HG03103 (cell line): ENCODE data around the gene FOXL3.
"Not testable (repeated sequence)": the region's sequence is repeated elsewhere in the genome, so short reads cannot be mapped to it uniquely, and the experiment has no call there.

ENCODE experiments used
- ATAC-seq: cut with Tn5 transposase; IDR thresholded peaks from one replicate; pipeline ENCODE4 v1.9.1; 2021; ENCODE audit warnings: low read depth; ENCODE audit not compliant: unreplicated experiment

Gene FOXL3

DNA sequence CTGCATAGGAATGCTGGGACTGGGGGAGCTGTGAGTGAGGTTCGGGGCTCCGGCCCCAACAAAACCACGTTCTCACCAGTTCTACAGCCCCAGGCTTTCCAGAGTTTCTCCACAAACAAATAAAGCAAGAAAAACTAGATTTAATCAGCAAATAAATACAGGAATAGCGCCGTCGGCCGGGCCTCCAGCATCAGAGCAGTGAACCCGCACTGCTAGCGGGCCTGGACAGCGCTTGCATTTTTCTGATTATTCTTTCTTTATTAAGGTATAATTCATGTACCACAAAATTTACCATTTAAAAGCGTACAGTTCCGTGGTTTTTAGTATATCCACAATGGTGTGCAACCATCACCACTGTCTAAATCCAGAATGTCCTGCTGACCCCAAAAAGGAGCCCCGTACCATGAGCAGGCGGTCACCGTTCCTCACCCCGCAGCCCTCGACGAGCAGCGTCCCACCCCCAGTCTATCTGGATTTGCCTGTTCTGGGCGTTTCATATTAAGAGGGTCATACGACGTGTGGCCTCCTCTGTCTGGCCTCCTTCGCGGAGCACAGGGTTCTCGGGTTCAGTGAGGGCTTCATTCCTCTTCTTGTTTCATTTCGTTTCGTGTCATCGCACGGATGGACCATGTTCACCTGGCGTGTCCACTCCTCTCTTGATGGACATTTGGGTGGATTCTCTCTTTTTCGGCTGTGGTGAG is 35.5 kb upstream of the FOXL3 start:
- ATAC-seq = no peak

DNA sequence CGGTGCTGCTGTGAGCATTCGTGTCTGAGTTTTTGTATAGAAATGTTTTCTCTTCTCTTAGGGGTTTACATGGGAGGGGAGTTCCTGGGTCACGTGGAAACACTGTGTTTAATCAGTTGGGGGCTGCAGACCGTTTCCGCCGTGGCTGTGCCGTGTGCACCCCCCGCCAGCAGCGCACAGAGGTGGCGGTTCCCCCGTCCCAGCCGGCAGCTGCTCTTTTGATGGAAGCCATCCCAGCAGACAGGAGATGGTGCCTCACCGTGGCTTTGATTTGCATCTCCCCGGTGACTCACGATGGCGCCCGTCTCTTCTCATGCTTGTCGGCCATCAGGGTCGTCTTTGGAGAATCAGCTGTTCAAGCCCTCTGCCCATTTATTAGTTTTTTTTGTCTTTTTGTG is 34.9 kb upstream of the FOXL3 start:
- no peak for ATAC-seq

DNA sequence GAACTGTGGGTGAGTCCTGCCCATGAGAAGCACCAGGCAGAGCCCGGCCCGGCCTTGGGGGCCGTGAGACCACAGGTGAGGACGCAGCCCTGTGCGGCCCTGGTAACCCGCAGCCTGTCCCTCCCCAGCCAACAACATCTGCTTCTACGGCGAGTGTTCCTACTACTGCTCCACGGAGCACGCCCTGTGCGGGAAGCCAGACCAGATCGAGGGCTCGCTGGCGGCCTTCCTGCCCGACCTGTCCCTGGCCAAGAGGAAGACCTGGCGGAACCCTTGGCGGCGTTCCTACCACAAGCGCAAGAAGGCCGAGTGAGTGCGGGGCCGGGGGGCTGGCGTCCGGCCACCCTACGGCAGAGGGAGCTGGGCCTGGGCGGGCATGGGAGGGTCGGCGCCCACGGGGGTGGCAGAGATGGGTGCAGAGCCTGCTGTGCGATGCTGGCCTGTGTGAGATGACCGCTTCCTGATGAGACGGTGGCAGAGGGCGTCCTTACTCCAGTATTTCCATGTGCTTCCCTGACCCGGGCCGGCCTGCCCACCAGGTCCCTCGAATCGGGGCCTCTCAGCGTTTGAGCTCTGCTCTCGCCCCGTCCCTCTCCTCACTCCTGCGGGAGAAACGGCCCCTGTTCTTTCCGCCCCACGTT is 34.1 kb upstream of the FOXL3 start:
- ATAC-seq = no peak

DNA sequence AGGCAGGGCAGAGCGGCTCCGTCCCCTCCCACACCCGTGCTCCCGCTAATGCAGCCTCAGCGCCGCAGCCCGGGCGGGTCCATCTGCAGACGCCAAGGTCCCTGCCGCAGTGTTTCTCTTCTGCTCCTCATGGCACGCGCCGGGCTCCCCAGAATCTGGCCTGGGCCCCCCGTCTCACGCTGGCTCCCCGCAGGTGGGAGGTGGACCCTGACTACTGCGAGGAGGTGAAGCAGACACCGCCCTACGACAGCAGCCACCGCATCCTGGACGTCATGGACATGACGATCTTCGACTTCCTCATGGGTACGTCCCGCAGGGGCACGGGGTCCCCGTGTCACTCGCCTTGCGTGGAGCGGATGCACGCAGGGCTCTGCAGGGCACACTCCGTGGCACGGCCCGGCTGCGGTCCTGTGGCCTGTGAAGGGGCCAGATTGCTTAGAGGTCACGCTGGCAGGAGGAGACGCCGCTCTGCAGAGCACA is 33.5 kb upstream of the FOXL3 start:
- no peak for ATAC-seq

DNA sequence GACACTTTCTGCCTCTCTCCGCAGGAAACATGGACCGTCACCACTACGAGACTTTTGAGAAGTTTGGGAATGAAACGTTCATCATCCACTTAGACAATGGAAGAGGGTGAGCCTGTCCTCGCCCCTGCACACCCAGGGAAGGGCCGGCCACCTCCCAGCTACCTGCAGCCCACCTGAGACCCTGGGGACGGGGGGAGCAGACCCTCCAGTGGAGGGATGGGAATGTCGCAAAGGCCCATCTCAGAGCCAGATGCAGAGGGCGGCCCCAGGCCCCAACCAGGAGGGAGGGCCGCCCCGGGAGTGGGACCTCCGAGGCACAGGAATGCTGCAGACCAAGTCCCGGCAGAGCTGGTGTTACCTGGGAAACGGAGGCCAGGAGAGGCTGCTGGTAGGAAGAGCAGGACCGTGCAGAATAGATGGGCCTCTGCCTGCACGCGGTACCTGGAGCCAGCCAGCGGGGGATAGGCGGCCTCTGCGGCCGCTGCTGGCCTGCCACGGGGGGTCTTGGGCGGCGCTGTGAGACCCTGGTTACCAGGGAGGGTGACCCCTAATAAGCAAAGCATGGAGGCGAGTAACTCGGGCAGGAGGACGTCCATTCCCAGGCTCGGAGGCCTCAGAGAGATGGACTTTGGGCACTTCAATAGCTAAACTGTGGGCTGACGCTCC is 32.9 kb upstream of the FOXL3 start:
- no peak for ATAC-seq

DNA sequence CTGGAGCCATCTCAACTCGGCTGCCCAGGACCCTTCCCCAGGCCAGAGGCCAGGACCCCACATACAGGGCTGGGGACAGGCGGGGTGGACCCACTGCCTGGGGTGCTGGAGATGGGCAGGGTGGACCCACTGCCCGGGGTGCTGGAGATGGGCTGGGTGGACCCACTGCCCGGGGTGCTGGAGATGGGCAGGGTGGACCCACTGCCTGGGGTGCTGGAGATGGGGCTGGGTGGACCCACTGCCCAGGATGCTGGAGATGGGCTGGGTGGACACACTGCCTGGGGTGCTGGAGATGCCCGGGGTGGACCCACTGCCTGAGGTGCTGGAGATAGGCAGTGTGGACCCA is 32.4 kb upstream of the FOXL3 start:
- no peak for ATAC-seq

DNA sequence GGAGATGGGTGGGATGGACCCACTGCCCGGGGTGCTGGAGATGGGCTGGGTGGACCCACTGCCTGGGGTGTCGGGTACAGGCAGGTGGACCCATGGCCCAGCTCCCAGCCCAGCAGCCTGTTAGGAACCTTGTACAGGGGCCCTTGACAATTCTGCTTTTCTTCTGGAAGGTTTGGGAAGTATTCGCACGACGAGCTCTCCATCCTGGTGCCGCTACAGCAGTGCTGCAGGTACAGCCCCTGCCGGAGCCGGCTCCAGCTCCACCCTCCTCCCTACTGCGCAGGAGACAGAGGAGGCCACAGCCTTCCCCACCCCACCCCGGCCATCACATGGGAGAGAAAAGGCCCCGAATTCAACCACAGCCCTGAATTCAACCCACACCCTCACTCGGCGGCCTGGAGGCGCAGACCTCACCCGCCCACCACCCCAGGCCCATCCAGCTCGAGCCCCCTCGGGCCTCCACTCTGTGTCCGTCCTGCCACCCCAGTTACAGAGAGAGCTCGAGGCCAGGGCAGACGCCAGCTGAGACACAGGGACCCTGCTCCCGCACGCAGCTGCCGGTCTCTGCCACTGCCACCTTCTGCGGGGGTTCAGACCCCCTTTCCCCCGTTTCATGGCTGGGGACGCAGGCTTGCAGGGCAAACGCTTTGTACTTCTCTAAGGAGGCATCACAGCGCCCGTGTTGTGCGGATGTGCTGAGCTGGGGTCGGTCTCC is 31.3 kb upstream of the FOXL3 start:
- no peak for ATAC-seq

DNA sequence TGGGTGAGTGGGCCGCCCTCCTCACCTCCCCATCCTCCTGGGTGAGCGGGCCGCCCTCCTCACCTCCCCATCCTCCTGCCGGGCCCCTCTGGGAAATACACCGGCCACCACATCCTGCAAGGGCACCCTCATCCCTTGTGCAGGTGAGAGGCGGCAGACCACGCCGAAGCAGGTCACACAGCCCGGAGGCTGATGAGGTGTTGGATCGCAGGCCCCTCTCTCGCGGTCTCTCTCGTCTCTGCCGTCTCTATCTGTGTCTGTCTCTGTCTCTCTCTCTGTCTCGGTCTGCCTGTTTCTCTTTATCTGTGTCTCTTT is 30.8 kb upstream of the FOXL3 start:
- ATAC-seq = no peak

DNA sequence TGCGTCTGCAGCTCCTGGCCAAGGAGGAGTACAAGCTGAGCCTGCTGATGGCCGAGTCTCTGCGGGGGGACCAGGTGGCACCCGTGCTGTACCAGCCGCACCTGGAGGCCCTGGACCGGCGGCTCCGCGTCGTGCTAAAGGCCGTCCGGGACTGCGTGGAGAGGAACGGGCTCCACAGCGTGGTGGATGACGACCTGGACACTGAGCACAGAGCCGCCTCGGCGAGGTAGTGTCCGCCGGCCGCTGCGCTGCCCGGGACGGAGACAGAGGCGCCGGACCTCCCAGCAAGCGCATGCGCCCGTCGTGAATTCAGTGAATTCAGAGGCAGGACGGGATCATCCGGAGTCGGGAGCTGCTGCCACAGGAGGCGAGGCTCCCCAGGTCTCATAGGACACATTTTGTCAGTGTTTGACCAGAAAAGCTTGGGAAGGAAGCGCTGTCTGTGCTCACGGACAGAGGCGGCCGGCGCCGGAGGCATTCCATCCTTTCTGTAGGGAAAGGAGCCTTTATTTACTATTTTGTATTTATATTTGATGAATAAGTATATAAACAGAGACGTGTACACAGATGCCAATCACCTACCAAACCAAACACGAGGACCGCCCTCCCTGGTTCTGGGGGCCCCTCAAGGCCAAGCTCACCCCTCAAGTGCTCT is 30.1 kb upstream of the FOXL3 start:
- ATAC-seq = no peak

DNA sequence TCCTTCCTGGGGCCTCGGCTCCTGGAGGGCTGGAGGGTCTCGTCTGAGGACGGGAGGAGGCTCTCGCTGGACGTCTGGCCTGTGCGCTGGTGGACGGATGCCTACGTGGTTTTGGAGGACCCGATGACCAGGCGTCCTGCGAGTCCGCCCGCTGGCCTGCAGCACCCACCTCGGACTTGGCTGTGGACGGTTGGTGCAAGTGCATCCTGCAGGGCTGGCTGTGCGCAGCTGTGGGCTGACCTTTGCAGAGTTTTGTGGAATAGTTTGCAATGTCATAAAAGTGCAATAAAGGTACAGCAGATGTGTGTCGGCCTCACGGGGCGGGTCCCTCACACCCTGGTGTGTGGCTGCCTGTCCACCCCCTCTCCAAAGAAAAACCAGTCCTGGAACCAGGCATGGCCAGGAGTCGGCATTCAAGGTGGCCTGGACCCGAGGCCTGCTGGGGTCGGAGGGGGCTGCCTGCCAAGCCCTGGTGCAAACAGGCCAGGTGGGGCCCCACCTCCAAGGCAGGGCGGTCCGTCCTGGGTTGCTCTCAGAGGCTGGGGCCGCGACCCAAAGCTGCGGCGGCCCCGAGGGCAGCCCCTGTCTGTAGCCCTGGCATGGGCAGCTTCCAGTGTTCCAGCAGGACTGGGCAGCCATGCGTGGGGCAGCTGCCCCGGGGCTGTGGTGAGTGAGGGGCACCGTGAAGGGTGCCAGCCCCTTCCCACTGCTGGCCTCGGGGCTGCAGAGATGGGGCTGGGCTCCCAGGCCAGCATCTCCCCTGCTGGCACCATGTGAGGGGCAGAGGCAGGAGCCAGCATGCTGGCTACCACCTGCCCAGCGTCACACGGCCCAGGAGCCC is 29.3 kb upstream of the FOXL3 start:
- no peak for ATAC-seq

DNA sequence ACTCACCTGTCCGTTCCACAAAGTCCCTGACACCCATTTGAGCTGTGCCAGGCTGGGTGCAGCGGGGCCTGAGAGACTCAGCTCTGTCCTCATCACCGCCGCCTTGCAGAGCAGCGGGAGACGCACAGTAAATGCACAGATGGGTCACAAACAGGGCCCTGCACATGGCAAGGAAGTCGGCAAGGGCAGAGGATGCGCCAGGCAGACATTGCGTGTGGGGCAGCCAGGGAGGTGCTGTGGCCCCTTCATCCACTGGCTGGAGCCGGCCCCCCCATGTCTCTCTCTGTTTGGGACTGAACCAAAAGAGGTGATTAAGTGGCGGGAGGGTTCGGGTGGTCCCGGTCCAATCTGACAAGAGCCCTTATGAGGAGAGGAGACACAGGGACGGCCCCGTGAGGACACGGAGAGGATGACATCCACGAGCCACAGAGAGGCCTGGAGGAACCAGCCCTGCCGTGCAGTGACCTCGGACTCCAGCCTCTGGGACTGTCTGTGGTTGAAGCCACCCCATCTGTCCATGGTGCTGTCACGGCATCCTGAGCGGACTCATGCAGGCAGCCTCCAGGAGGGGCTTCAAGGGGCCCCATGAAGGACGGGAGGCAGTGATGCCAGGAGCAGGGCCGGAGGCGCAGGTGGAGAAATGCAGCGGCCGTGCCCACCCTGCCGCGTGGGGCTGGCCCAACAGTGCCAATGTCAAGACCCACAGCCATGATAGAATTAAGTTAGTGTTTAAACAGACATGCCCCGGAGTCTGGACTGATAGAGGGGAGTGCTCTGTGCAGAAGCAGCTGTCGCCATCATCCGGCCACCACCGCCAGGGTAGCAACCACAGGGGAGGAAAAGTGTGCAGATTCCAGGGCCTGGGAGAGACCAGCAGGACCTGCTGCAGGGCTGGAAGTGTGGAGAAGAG is 28.4 kb upstream of the FOXL3 start:
- no peak for ATAC-seq

DNA sequence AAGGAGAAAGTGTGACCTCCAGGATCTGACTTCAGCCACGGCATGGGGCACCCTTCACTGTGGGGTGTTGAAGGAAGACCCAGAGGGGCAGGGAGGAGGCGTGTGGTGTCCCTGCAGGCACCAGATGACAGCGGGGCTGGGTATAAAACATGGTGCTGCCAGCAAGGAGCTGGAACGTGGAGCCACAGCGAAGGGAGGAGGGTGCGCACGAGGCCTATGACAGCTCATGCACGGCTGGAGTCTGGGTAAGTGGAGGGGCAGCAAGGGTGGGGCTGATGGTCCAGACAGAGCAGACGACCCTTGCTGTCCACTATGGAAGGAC is 27.8 kb upstream of the FOXL3 start:
- no peak for ATAC-seq

DNA sequence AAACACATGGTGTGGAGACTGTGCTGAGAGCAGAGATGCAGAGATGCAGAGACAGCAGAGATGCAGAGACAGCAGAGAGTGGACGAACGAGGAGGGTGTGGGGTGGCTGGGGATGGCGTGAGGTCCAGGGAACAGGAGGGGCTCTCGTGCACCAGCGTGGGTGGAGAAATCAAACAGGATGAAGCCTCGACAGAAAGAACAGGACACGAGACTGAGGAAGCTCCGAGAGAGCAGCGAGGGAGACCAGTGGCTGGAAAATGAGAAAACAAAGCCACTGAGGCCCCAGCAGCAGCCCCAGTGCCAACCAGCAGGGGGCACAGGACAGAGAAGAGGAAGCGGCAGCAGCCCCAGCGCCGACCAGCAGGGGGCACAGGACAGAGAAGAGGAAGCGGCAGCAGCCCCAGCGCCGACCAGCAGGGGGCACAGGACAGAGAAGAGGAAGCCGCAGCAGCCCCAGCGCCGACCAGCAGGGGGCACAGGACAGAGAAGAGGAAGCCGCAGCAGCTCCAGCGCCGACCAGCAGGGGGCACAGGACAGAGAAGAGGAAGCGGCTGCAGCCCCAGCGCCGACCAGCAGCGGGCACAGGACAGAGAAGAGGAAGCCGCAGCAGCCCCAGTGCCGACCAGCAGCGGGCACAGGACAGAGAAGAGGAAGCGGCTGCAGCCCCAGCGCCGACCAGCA is 27.2 kb upstream of the FOXL3 start:
- ATAC-seq = not testable (repeated sequence)

DNA sequence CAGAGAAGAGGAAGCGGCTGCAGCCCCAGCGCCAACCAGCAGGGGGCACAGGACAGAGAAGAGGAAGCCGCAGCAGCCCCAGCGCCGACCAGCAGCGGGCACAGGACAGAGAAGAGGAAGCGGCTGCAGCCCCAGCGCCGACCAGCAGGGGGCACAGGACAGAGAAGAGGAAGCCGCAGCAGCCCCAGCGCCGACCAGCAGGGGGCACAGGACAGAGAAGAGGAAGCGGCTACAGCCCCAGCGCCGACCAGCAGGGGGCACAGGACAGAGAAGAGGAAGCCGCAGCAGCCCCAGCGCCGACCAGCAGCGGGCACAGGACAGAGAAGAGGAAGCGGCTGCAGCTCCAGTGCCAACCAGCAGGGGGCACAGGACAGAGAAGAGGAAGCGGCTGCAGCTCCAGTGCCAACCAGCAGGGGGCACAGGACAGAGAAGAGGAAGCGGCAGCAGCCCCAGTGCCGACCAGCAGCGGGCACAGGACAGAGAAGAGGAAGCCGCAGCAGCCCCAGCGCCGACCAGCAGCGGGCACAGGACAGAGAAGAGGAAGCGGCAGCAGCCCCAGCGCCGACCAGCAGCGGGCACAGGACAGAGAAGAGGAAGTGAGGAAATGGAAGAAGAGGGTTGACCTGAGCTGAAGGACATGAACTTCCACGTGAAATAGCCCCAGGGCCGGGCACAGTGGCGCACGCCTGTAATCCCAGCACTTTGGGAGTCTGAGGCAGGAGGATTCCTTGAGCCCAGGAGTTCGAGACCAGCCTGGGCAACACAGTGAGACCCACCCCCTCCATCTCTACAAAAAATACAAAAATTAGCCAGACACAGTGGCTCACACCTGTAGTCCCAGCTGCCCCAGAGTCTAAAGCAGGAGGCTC is 26.3 kb upstream of the FOXL3 start:
- ATAC-seq = not testable (repeated sequence)

DNA sequence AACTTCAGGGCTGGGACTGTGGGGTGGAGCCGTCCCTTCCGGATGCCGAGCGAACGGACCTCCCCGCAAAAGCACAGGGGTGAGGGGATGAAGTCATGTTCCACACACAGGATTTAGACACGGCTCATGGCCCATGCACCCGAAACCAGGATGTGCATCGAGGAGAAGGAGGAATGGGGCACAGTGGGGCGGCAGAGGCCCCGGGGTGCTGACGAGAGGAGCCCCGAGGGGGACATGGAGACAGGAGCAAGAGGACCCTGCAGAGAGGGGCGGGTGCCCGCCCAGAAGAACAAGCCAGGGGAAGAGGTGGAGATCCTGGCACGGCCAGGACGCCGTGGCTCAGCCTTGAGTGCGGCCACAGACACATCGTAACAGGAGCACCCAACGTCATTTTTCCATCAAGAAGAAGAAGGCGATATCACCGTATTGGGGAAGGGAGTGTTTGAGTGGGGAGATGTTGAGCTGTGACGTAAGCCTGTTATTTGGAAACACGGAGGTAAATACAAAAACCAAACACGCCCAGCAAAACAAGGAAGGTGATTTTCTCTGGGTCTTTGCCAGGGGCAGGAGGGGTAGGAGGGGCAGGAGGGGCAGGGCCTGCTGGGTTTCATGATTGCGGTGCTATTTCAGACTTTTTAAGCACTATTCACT is 25.3 kb upstream of the FOXL3 start:
- ATAC-seq = no peak

DNA sequence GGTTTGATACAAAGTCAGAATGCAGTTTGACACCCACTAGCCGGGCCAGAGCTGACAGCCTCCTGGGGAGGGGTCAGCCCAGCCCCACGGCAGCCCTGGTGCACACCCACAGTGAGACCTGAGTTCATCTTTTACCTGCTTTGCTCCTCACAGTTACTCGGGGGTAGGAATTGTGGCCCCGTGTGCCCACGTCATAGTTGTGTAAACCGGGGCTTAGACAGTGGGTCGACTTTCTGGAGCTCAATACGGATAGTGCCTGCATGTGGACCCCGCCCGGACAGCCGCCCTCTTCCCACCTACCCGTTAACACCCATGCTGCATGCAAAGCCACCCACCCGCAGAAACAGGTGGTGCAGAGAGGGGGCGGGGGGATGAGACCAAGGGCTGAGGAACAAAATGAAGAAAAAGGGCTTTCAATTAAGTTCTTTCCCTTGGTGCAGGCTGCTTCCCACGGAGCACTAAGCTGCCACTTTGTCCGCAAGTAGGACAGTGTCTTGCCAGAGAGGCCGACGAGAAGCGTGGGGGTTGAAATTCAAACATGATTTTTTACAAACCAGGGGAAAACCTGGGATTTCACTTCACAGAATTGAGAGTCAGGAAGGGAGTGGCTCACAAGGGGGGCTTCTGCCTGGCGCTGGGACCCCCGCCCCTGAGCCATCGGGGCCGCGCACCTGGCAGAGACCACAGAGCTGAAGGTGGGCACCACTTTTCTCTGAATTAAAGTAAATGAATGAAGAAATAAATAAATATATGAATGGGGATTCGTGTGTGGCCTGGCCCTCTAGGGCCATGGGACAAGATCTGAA is 24.6 kb upstream of the FOXL3 start:
- ATAC-seq = no peak
